Effector CD4-positive, alpha-beta T cell (primary cell): Measurements from ENCODE around the gene UBC.
A peak's percentile ranks its signal among the peaks of the same experiment; 100 is the strongest.
"Not testable (repeated sequence)": the region's sequence is repeated elsewhere in the genome, so short reads cannot be mapped to it uniquely, and the experiment has no call there.

Source experiments
- DNase-seq: peaks from one replicate; pipeline ENCODE4 v3.0.0-alpha.2; 2020

Gene UBC

DNA sequence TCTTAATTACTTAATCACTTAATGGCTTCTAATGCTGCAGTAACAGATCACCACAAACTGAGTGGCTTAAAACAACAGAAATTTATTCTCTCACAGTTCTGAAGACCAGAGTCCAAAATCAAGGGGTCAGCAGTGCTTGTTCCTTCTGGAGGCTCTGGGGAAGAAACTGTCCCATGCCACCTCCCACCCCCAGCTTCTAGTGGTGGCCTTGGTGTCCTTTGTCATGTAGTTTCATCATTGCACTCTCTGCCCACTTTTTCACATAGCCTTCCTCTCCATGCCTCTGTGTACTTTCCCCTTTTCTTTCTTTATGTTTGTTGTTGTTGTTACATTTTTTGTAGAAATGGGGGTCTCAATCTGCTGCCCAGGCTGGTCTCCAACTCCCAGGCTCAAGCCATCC is 16.1 kb upstream of the UBC start:
- DNase-seq: no peak

DNA sequence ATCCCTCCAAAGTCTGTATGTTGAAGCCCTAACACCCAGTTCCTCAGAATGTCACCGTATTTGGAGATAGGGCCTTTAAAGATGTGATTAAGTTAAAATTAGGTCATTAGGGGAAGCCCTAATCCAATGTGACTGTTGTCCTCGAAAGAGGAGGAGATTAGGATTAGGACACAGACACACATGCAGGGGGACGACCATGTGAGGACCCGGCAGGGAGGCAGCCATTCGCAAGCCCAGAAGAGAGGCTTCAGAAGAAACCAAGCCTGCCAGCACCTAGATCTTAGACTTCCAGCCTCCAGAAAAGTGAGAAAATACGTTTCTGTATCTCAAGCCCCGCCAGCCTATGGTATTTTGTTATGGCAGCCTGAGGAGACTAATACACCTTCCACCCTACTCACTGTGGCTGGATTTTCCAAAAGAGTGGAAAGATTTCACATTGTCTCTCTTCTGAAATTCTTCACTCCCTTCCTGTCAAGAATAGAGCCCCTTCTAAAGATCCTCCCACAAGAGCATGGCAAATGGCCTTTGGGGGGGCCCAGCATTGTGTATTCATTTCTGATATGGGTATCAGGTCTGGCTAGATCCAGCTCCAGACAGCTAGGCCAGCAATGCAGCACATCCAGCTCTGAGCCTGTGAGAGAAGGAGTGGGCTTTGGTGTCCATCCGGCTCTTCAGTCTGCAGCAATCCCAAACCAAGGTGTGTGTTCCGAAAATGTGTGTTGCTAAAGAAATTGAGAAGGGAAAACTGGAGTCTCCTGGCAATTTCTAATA is 15.4 kb upstream of the UBC start:
- DNase-seq: no peak

DNA sequence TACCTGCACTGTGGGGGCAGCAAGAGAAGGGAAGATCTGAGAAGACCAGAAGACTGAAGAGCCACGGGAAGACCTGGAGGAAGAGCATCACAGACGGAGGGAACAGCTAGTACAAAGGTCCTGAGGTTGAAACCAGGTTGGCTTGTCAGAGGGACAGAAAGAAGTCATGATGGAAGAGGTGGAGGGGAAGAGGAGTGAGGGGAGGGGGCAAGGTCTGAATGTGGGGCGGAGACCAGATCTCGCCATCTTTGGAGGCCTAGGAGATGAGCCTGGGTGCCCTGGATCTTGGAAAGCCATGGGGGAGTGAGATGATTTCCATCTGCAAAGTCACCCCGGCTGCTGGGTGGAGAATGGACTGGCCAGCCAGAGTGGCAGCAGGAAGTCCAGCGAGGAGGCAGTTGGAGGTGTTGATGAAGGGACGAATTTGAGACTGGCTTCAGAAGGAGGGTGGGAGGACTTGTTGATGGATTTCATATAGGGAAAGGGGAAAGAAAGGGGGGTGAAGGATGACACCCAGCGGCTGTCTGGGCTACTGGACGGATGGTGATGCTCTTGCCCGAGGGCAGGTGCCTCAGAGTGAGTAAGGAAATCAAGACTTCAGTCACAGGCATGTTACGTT is 14.6 kb upstream of the UBC start:
- no peak for DNase-seq

DNA sequence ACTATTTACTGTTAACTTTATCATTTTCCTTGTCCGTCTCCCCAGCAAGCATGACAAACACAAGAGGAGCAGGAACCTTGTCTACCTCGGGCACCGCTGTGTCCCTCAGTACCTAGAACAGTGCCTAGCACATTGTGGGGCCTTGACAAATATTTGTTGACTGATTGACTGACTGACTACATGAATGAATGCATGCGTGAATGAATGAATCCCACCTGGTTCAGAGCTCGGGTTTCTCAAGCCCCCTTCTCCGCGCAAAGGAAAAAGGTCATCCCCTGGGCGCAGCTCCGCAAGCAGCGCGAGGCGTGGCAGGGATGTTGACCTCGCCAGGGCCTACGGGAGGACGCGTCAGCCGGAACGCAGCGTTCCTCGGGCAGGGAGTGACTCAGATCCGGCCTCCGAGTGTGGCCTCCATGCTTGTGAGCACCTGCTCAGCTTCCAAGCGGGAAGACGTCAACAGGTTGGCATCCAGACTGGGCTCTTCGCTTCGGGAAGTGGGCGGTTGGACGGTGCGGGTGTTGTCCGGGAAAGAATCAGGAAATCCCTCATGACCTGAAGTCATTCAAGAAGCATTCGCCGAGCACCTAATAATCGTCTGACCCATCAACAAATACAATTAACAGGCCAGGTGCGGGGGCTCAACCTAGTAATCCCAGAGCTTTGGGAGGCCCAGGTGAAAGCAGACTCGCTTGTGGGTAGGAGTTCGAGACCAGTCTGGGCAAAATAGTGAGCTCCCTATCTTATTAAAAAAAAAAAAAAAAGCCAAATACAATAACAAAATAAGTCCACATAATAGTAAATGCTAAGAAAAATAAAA is 13.9 kb upstream of the UBC start:
- no peak for DNase-seq

DNA sequence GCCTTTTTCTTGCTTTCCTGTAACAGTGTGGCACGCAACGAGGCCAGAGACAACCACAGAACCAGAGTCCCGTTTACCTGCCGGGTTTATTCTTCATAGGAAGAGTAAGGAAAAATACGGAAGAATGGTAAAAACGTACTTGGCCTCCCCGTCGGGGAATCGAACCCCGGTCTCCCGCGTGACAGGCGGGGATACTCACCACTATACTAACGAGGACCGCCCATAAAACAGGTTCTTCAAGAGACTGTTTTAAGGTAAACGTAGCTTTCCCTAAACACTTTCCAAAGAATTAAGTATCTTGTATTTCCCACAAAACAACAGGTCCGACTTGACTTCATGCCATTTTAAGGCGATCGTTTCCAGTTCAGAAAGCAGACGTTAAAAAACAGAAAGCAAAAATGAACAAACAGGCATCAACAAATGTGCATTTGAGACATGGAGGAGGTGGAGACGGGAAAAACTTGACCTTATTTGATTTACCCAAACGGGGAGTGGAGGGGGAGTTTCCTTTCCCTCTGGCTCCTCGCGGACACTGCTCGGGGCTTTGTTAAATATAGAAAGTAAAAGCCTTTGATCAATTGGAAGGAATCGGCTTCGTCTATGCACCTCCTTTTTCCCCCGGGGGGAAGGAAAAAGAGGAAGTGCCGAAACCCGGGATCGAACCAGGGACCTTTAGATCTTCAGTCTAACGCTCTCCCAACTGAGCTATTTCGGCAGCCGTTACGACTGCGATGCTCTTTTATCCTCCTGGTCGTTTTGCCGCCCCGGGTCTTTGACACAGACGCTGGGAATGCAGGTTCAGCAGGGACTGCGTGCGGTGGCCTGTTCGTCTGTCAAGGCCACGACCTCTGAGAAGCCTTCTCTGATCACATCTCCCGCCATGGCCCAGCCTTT is 13.0 kb upstream of the UBC start:
- DNase-seq: peak; percentile 85

- DNase-seq: not testable (repeated sequence)
Observed at GRCh38 chr12:124925782-124926181, 11.3 kb upstream of the UBC start.

DNA sequence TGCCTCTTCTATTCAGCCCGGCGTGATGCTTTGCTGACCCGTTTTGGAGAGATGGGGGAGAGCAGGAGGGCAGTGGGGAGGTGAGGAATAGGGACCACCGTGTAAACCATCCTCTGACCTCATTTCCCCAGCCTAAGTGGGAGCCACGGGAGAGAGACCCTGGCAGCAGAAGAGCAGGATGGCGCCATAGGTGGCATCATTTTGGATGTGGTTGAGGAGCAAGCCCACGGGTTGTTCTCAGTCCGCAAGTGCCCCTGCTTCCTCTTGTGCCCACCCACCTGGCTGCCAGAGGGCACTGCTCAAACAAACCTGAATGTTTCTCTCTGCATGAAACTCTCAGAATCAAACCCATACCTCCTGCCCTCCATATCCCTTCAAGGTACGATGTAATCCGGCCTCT is 10.7 kb upstream of the UBC start:
- no peak for DNase-seq

DNA sequence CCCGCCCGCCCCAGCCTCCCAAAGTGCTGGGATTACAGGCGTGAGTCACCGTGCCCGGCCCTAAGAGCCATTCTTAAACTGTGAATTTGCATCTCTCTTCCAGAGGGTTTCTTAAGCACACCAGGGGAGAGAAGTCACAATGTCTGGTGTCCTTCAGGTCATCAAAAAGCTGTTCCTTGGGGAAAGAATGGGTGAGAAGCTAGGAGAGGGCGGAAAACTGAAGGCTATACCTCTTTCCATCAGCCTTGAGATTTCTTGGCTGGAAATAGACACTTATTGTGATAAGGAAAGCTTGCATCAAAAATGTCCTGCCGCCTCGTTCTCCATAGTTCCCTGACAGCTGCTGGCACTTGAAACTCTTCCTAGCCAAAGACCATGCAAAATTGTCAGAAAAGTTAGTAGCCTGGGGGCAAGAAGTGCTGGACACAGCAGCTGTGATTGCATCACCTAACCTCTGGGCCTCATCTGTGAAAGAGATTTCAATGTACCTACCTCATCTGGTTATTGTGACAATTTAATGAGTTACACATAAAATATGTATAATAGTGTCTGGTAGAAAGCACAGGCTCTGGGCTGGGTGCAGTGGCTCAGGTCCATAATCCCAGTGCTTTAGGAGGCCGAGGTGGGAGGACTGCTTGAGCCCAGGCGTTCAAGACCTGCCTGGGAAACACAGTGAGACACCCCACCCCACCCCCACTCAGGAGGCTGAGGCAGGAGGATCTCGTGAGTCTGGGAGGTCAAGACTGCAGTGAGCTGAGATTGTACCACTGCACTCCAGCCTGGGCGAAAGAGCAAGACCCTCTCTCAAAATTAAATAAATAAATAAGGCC is 9.7 kb upstream of the UBC start:
- DNase-seq: no peak

DNA sequence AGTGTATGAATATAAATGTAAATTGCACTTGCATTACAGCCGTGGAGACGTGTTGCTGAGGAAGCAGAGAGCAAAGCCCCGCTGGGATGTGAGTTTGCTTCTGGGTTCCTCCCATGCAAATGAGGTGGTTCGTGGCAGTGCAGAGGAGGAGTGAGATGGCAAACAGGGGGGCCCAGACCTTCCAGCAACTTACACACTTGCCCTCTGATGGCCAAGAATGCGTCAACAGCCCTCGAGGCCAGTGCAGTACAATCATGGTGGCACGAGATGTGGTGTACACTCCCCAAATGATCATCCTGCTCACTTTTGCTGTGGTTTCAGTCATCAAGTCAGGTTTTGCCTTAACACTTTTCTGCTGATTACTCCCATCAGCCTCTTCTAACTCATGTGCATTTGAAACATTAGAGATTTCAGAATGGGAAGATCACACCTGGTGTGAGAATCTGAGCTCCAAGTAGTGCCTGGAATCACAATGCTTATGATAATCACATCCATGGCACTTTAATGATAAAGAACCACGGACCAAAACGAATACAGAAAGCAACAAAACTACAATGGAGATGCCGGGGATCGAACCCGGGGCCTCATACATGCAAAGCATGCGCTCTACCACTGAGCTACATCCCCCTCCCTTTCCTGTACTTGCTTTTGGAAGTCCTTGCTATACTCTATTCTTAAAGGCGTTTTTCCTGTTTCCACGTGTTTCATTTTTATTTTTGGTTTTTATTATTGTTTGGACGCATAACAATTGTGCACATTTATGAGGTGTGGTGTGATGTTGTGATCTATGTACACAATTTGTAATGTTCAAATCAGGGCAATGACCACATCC is 7.0 kb upstream of the UBC start:
- DNase-seq: peak; percentile 57

DNA sequence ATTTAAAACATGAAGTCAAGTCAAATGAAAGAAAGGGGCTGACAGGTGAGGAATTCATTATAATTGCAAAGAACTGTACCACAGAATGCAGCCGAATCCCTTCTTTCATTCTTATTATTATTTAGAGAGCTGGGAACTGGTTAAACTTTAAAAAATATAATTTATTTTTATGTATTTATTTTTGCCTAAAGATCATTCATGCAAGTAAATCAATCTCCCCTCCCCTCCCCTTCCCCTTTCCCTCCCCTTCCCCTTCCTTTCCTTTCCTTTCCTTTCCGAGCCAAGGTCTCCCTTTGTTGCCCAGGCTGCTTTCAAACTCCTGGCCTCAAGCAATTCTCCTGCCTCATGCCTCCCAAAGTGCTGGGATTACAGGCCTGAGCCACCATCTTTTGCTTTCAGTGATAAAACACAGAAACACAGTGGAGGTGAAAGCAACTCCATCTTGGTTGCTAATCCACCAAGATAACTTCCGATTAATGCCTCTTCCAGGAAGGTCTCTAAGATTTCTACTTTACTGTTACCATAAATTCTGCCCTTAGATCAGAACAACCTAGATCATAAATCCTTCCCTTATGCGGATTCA is 6.0 kb upstream of the UBC start:
- no peak for DNase-seq

DNA sequence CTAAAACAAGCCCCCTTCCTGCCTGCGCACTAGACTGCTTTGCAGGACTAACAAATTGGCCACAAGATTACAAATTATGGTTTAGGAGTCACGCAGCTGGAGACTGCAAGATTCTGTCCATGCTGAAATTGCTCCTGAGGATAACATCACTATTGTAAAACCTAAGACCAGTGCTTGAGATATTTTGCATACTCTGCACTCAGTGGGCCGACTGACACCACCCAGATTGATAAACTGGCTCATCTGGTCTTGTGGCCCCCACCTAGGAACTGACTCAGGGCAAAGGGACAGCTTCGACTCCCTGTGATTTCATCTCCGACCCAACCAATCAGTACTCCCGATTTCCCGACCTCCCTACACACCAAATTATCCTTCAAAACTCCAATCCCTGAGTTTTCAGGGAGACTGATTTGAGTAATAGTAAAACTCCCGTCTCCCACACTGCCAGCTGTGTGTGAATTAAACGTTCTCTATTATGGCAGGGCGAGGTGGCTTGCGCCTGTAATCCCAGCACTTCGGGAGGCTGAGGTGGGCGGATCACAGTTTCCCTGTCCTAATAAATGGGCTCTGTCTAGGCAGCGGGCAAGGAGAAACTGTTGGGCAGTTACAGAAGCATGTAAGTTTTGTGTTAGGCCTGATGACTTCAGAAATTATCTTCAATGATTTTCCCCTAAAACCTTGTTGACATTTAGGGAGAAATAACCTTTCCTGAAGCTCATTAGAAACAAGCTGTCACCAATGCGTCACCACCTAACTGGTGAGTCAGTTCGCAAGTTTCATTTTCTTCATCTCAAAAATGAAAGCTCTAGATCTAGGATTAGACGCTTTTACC is 5.3 kb upstream of the UBC start:
- DNase-seq: peak; percentile 43

DNA sequence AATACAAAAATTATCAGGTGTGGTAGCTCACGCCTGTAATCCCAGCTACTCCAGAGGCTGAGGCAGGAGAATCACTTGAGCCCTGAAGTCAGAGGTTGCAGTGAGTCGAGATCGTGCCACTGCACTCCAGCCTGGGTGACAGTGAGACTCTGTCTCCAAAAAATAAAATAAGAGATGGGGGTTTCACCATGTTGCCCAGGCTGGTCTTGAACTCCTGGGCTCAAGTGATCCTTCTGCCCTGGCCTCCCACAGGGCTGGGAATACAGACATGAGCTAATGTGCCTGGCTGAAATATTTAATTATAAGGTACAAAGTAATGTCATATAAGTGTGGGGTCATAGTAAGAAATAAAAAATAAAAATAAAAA is 4.2 kb upstream of the UBC start:
- DNase-seq: not testable (repeated sequence)

- DNase-seq: no peak
Observed at GRCh38 chr12:124917841-124918621, 3.6 kb upstream of the UBC start.

DNA sequence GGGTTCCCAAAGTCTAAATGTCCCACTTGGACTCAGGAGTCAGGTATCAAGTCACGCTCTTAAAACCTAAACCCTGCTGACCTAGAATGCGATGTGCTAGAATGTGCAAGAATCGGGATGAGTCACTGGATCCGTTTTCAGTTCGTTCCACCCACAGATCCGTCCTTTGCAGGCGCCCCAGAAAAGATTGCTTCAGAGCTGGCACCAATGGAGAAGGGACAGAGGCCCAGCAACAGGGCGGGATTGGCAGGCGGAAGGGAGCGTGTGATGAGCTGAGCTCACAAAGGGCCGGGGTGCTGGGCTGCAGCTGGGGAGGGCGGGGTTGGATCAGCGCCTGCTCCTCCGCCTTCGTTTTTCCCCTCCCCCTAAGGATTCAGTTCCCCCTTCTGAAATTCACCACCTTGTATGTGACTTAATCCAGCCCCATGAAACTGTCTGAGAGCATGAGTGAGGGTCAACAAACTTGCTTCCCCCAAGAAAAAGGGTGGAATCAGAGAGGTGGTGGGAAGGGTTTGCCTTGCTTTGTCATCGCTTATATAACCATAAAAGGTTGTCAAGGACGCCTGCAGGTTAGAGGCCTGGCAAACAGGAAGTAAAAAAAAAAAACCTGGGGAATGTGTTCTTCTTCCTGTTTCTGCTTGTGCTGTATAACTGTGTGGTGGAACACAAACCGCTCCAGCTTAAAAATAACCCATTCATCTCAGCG is 2.8 kb upstream of the UBC start:
- peak; percentile 90 for DNase-seq

GRCh38 chr12:124916374-124917134 is 2.1 kb upstream of the UBC start:
- DNase-seq: no peak

DNA sequence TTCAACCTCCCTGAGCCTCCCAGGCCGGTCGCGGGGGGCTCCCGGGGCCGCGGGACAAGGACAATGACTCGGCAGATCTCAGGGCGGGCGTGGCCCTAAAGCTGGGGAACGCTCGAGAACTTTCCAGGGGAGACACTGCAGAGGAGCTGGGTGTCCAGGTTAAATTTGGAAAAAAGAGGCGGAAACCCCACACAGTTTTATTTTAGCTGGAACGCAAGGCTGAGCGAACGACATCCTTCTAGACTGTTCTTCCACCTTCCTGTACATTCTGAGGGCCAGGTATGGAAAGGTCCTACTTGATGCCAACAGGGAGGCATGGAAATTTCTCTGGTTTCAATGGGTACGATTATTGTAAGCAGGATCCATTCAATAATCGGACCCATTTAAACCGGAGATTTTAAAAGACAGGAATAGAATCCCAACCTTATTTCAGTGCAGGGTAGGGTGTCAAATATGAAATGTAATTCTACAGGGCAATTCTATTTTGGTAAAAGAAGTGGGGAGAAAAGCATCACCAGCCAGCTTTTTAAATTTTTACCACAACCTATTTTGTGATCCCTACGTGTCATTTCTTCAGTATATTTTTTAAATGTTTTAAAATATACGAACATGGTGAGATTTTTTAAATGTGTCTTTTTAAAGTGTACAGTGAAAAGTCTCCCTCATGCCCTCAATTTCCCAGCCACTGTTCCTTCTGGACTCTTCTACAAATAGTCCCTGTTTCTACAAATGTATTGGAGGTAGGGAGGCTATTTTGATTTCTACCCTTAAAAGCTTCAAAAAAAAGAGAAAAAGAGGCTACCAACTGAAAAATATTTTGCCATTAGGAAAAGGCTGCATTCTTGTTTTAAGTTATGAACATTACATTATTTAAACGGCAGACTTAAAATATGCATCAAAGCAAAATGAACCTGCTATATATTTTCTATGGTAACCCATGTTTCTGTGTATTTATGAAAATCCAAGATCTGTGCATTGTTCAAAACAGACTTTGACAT is 1.1 kb upstream of the UBC start:
- DNase-seq: no peak
